Measurements from ENCODE around the gene LCLAT1.

DNA sequence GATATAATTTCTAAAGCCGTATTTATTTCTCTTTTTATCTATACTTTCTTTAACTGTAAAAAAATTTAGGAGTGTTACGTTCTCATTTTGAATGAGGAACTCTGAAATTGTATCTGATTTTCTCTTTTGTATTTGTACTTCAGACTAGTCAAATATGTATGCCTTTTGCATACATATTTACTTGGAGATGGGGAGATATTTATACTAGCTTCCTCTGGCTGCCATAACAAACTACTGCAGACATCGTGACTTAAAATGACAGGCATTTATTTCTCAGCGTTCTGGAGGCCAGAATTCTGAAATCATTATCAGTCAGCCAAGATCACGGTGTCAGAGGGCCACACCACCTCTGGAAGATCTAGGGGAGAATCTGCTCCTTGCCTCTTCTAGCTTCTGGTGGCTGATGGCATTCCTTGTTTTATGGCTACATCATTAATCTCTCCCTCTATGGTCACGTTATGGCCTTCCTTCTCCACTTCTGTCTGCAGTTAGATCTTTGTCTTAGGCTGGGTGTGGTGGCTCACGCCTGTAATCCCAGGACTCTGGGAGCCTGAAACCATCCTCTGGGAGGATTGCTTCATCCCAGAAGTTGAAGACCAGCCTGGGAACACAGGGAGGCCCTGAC is 8.2 kb downstream of the LCLAT1 start:
- TF ChIP-seq, protein P1, sequence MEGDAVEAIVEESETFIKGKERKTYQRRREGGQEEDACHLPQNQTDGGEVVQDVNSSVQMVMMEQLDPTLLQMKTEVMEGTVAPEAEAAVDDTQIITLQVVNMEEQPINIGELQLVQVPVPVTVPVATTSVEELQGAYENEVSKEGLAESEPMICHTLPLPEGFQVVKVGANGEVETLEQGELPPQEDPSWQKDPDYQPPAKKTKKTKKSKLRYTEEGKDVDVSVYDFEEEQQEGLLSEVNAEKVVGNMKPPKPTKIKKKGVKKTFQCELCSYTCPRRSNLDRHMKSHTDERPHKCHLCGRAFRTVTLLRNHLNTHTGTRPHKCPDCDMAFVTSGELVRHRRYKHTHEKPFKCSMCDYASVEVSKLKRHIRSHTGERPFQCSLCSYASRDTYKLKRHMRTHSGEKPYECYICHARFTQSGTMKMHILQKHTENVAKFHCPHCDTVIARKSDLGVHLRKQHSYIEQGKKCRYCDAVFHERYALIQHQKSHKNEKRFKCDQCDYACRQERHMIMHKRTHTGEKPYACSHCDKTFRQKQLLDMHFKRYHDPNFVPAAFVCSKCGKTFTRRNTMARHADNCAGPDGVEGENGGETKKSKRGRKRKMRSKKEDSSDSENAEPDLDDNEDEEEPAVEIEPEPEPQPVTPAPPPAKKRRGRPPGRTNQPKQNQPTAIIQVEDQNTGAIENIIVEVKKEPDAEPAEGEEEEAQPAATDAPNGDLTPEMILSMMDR (IDR thresholded peaks at IDR 0.05), result no peak
- no peak for TF ChIP-seq POLR2A (IDR thresholded peaks at IDR 0.05)

Data from esophagus squamous epithelium (tissue), 4 donors.